ENCODE measurements around the gene ZCCHC14.

Gene ZCCHC14

GRCh38 chr16:87477209-87477981 is 15.4 kb downstream of the ZCCHC14 start:
- DNase-seq (ENCODE audit: low spot score) = peak; percentile 42

GRCh38 chr16:87474566-87474996 is 18.2 kb downstream of the ZCCHC14 start:
- DNase-seq (ENCODE audit: low spot score) = no peak

- no peak for DNase-seq (ENCODE audit: low spot score)
These were observed 18.8 kb downstream of the ZCCHC14 start for GRCh38 chr16:87474017-87474416.

GRCh38 chr16:87472935-87473334 is 19.9 kb downstream of the ZCCHC14 start:
- no peak for DNase-seq (ENCODE audit: low spot score)

- DNase-seq (ENCODE audit: low spot score) = no peak
These were observed 20.6 kb downstream of the ZCCHC14 start for GRCh38 chr16:87472142-87472778.

GRCh38 chr16:87471278-87472141 is 21.3 kb downstream of the ZCCHC14 start:
- DNase-seq (ENCODE audit: low spot score) = no peak

- no peak for DNase-seq (ENCODE audit: low spot score)
These were observed 22.5 kb downstream of the ZCCHC14 start for GRCh38 chr16:87470332-87470731.

- no peak for DNase-seq (ENCODE audit: low spot score)
These were observed 23.7 kb downstream of the ZCCHC14 start for GRCh38 chr16:87469169-87469568.

GRCh38 chr16:87468550-87468949 is 24.3 kb downstream of the ZCCHC14 start:
- DNase-seq (ENCODE audit: low spot score) = no peak

- no peak for DNase-seq (ENCODE audit: low spot score)
These were observed 25.8 kb downstream of the ZCCHC14 start for GRCh38 chr16:87466975-87467501.

GRCh38 chr16:87465879-87466278 is 26.9 kb downstream of the ZCCHC14 start:
- no peak for DNase-seq (ENCODE audit: low spot score)

- DNase-seq (ENCODE audit: low spot score) = peak; percentile 85
These were observed 27.5 kb downstream of the ZCCHC14 start for GRCh38 chr16:87465306-87465705.

GRCh38 chr16:87464691-87465300 is 28.0 kb downstream of the ZCCHC14 start:
- DNase-seq (ENCODE audit: low spot score) = peak; percentile 89

- DNase-seq (ENCODE audit: low spot score) = peak; percentile 48
These were observed 28.8 kb downstream of the ZCCHC14 start for GRCh38 chr16:87463722-87464690.

- DNase-seq (ENCODE audit: low spot score) = peak; percentile 48
These were observed 31.3 kb downstream of the ZCCHC14 start for GRCh38 chr16:87461466-87461991.

- no peak for DNase-seq (ENCODE audit: low spot score)
These were observed 31.9 kb downstream of the ZCCHC14 start for GRCh38 chr16:87460936-87461335.

GRCh38 chr16:87459833-87460232 is 33.0 kb downstream of the ZCCHC14 start:
- no peak for DNase-seq (ENCODE audit: low spot score)

GRCh38 chr16:87459027-87459426 is 33.8 kb downstream of the ZCCHC14 start:
- DNase-seq (ENCODE audit: low spot score) = no peak

- no peak for DNase-seq (ENCODE audit: low spot score)
These were observed 34.4 kb downstream of the ZCCHC14 start for GRCh38 chr16:87458424-87458915.
